ENCODE measurements around the gene UPK3A.

DNA sequence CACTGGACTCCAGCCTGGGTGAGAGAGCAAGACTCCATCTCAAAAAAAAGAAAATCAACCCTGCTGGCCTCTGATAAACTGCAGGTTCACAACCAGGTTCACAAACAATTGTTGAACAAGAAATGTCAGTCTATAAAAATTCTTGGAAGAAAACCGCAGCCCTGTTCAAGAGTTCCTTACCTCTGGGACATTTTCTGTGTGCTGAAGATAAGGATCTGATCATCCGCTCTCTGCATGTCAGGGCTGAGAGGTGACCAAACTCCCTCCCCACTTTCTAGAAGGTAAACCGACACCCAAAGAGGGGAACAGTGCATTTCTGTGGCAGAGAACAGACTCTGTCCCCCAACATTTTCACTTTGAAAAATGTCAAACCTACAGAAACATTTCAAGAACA is 4.2 kb upstream of the UPK3A start:
- TF ChIP-seq POLR2A (IDR thresholded peaks at IDR 0.05) (no peak), CTCF (IDR thresholded peaks at IDR 0.05) (no peak), POLR2AphosphoS5 (IDR thresholded peaks at IDR 0.05) (no peak)

Measured in gastroesophageal sphincter (tissue), 3 donors.